Activated CD8-positive, alpha-beta memory T cell treated with anti-CD3 and anti-CD28 coated beads, Interleukin-2, amount 50 U/mL, for 48 hours (primary cell): ENCODE data around the gene DCAF5.
"Not testable (repeated sequence)": the region's sequence is repeated elsewhere in the genome, so short reads cannot be mapped to it uniquely, and the experiment has no call there.

Experiments used
- DNase-seq: peaks from one replicate; pipeline ENCODE4 v3.0.0-alpha.2; 2020

The DCAF5 gene

GRCh38 chr14:69152902-69153151 is at the start of gene DCAF5:
Gene DCAF5 (minus strand): TSS chr14:69153119. CDS start chr14:69152978, 141 bp downstream.
- peak; percentile 92 for DNase-seq

DNA sequence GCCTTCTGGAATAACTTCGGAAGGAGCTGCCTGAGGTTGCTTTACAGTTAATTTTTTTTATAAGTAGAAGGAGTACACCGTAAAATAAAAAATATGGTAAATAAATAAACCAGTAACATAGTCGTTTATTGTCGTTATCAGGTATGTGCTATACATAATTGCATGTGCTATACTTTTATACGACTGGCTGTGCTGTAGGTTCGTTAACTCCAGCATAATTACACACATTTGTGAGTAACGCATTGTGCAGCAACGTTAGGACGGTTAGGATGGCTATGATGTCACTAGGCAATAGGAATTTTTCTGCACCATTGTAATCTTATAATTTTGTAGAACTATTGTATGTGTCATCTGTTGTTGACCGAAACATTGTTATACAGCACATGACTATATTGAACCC is 46.9 kb upstream of the DCAF5 start:
- DNase-seq, result no peak

- no peak for DNase-seq
Observed at GRCh38 chr14:69193721-69194120, 40.8 kb upstream of the DCAF5 start.

DNA sequence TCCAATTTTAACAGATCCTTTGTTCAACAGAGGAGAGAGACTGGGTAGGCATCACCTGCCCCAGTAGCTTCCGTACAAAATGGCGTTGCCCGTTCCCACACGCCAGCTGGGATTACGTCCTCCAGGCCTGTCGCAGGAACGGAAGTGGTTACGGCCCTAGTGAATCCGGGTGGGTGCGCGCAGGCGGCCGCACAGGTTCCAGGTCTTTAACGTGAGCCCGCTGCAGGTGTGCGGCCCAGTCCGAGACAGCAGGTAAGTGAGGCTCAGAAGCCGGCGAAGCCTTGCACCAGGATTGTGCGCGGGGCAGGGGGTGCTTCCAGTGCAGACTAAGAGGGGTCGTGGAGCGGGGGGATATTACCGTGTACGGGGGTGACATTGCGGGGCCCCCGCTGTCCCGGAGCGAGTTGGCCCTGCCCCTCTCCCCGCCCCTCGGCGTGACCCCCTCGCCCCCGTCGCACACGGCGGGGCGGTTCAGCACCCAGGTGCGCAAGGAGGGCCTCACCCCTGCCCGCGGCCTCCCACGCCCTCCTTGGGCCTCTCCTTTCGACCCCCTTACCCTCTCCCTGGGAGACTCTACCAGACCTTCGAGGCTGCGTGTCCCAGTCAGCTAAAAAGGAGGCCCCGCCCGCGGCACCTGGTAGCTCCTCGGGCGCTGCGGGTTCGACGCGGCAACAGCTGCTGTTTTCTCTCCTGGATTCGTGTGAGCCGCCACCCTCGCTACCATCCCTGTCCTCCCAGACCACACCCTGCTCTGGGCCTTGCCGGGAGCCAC is 38.6 kb upstream of the DCAF5 start, which contains the start of gene EXD2:
Gene EXD2, plus strand, starts transcription at position 159 of the 772 bp plus-strand sequence. CDS start 17,973 bp downstream, outside the sequence.
- peak; percentile 85 for DNase-seq

- no peak for DNase-seq
Observed at GRCh38 chr14:69190191-69190590, 37.3 kb upstream of the DCAF5 start.

DNA sequence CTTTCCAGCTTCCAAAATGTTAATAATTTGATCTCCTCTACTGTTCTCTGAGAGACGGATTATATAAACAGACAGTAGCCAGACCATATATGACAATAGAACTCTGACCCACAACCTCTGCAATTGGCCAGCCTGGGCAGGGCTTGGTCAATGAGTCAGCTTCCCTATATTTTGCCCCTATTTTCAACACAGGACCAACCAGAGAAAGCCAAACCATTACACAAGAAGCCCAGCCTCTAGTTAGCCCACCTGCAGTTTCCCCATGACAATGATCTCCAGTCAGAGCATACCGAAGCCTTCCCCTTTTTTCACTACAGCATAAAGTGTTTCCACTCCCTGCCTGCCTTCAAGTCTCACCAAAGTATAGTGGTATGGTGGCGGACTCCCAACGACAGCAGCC is 30.8 kb upstream of the DCAF5 start:
- DNase-seq, result no peak

DNA sequence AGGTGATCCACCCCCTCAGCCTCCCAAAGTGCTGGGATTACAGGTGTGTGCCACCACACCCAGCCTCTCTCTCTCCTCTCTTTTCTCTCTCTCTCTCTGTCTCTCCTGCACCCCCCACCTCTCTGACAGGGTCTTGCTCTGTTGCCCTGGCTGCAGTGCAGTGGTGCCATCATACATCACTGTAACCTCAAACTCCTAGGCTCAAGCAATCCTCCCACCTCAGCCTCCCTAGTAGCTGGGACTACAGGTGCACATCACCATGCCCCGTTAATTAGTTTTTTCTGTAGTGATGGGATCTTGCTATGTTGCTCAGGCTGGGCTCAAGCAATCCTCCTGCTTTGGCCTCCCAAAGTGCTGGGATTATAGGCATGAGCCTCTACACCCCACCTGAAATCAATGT is 29.7 kb upstream of the DCAF5 start:
- not testable (repeated sequence) for DNase-seq

DNA sequence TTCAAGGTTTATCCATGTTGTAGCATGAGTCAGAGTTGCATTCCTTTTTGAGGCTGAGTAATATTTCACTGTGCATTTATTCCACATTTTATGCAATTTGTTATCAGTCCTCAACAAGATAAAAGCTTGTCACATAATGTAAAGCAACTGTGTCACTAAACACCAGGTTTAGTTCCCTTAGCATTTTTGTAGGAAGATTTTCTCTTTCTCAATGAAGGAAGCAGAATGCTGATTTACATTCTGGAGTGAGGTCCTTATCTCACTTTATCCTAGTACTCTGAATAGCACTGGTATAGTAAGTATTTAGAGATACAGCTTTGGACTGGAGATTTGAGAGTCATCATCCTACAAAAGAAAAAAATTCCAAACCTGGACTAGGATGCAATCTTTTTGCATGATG is 28.6 kb upstream of the DCAF5 start:
- no peak for DNase-seq

DNA sequence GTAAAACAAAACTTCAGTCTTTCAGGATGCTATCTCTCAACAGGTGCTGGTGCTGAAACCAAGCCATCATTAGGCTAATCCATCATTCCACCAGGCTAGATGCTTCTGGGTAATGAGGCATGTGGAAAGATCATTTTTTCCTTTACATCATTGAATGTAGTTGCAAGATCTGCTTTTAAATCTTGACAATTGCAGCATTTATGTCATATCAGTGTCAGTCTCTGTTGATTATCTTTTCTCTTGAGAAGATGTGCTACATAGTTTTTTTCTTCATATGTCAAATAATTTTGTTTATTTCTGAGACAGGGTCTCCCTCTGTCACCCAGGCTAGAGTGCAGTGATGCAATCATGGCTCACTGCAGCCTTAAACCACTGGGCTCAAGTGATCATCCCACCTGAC is 22.2 kb upstream of the DCAF5 start:
- DNase-seq, result no peak

DNA sequence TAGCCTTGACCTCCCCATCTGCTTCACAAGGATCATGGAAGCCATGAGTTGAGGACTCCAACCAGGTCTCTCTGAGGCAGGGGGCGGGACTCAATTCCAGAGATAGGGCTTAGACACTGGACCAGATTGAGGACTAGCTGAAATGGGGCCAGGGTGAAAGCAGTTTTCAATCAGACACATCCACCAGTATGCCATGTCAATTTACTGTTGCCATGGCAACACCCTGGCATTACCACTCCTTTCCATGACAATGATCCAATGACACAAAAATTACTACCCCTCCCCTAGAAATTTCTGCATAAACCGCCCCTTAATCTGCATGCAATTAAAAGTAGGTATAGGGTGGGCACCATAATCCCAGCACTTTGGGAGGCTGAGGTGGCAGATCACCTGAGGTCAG is 18.6 kb upstream of the DCAF5 start:
- DNase-seq, result no peak

- no peak for DNase-seq
Observed at GRCh38 chr14:69170839-69171238, 17.9 kb upstream of the DCAF5 start.

- DNase-seq, result not testable (repeated sequence)
Observed at GRCh38 chr14:69165787-69166186, 12.9 kb upstream of the DCAF5 start.

- DNase-seq, result no peak
Observed at GRCh38 chr14:69161590-69161989, 8.7 kb upstream of the DCAF5 start.

DNA sequence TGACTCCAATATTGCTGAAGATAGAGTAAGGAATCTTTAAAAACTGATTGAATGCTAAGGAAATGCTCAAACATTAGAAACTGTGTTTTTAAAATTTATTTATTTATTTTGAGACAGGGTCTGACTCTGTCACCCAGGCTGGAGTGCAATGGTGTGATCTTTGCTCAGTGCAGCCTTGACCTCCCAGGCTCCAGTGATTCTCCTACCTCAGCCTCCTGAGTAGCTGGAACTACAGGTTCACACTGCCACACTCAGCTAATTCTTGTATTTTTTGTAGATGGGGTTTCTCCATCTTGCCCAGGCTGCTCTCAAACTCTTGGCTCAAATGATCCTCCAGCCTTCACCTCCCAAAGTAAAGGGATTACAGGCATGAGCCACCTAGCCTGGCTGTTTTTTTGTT is 3.3 kb upstream of the DCAF5 start:
- no peak for DNase-seq

- no peak for DNase-seq
Observed at GRCh38 chr14:69154779-69155178, 1.9 kb upstream of the DCAF5 start.

- no peak for DNase-seq
Observed at GRCh38 chr14:69153873-69154270, 953 bp upstream of the DCAF5 start.

DNA sequence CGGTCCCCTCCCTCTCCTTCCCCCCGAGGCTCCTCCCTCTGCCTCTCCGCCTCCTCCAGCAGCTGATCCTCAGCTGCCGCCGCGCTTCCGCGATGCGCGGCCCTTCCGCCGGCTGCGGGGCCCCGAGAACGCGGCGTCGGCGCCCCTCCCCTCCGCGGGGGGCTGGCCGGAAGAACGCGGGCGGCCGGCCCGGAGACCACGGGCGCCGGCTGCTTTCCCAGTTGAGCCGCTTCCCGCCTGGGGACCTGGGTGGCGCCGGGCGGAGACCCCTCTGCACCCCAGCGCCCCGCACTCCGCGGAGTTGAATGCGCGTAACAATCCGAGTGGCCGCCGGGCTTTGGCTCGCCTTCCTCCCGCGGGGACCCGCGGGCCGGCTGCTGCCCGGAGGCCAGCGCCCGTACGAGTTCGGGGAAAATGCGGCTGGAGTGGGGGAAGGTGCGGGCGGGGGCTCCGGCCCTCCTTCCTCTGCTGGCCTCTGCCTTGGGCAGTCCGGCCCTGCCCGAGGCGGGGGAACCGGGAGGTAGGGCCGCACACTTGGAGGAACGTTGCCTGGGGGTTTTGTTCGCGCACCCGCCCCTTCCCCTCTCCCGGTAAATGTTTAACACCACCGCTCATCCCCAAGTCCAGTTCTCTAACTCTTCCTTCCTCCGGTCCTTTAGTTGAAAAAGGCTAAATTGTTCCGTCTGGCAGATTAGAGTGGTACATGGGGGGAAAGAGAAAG is 393 bp upstream of the DCAF5 start:
- no peak for DNase-seq

DNA sequence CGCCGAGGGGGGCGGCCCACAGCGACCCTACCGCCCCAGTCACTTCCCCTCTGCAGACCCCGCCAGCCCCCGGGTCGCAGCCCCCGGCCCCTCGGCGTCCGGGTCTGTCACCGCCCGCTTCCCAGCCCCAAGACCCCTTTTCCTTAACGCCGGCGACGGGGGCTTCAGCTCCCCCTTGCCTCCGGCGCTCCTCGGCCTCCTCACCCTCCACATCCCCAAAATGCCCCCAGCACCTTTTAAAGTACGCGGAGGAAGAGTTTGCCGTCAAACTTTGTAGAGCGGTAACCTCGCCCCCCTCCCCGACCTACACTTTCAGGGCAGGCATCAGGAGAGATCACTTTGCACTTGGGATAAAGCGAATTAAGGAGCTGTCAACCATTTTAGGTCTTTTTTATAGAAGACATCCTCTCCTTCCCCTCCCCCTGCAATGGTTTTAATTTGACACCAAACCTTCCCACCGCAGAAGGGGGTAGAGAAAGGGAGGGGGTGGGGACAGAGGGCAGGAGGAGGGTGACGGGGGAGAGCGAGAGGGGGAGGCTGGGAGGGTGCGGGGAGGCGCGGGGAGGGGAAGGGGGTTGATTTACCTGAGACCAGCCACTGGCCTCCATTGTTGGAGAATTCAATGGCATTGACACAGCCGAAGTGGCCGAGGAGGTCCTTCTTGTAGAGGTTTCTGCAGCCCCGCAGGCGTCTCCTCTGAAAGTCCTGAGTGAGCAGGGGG is 578 bp downstream of the DCAF5 start:
- DNase-seq, result peak; percentile 59

GRCh38 chr14:69151458-69152180 is 1.3 kb downstream of the DCAF5 start:
- DNase-seq, result peak; percentile 89

DNA sequence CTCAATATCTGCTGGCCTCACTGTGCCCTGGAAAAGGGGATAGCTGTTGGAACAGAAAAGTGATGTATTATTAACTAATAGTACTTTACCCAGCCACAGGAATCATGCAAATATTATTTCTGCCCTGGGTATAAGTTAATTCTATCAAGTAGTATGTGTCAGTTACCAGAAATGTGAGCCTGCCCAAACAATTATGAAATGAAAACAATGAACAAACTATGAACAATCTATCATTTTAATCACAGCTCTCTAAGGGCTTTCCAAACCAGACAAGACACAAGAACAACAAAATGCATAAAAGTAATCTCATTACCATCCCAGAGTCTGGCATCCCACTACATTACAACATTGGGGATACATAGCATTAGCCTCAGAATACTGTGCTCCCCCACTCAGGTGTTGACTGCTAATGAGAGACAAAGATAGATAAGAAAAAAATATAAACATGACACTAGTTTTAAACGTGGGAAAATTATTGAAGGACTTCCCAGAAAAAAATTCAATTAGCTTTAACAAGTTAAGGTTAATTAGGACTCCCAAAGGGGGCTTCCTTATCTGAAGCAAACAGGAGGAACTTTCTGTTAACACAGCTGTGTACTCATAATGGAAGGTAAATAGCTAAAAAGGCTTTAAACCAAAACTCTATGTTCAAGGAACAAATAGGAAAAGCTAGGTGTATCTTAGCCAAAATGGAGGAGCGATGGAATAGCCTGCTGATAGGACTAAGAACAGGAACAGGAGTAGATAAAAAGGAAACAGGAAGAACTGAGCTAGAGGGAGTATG is 3.3 kb downstream of the DCAF5 start:
- DNase-seq, result no peak

GRCh38 chr14:69142101-69142500 is 10.8 kb downstream of the DCAF5 start:
- DNase-seq, result no peak

DNA sequence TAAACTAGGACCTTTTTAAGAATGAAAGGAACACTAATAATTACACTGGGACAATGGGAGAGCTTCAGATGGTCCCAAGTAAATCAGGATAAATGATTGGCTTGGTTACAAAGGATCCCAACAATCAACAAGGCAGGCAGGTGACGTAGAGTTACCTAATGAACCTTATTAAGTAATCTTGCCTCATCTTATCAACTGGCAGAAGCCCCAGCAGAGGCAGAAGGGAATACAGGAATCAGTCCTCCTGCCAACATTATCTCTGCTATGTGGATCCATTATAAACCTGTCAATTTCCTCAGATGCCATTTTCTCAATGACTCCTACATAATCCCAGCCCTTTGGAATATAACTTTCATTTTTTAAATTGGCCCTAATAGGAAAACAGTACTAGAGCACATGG is 11.4 kb downstream of the DCAF5 start:
- no peak for DNase-seq
